T-cell (primary cell): Measurements from ENCODE around the gene PTGER1. TPM values are rescaled to one million over a fixed set of nuclear protein-coding genes. Genes with fewer than 3 reads are reported as not detected.

Source experiments
- ATAC-seq, 4 experiments: fragments of 200-7000 bp in 3 of 4; fragments of 150-1000 bp in 1 of 4; cut with Tn5 transposase; replicated peaks in 1 of 4; 1 replicate in 3 of 4; 2 replicates in 1 of 4; pipeline ENCODE4 v1.10.0; 2021; ENCODE audit warnings: moderate library complexity in 3 of 4, mild to moderate bottlenecking in 2 of 4, moderate number of reproducible peaks in 1 of 4
- CTCF ChIA-PET, 2 donors: fragments of 300-600 bp; sonication (Branson Sonifier 250); formaldehyde crosslinking; loops; one replicate each; lab custom pipeline; 2022; ENCODE audit warnings: antibody characterized with exemption in 2 of 2; lab: Charles Lee
- POLR2A ChIA-PET, 2 donors: fragments of 300-600 bp; sonication (Branson Sonifier 250); formaldehyde crosslinking; loops; one replicate each; lab custom pipeline; 2022; ENCODE audit warnings: antibody characterized with exemption in 2 of 2; lab: Charles Lee
- DNase-seq, 35 experiments: peaks; one replicate each; pipeline versions ENCODE4 v3.0.0 to v3.0.0-alpha.2; 2013 to 2023
- H3K27ac ChIP-seq: one replicate; pipeline ENCODE4 v1.5.1; 2013; ENCODE audit warnings: low read length
- H3K27me3 ChIP-seq, 2 experiments: replicated peaks in 1 of 2; 1 replicate in 1 of 2; 2 replicates in 1 of 2; pipeline versions ENCODE4 v1.6.1 to v1.7.0; 2013; ENCODE audit warnings: low read length in 1 of 2, mixed read lengths in 1 of 2; ENCODE audit not compliant: control insufficient read depth in 2 of 2, insufficient read depth in 2 of 2; ENCODE audit errors: extremely low read depth in 1 of 2
- H3K36me3 ChIP-seq, 2 donors: 1 replicate in 1 of 2; 2 replicates in 1 of 2; pipeline versions ENCODE4 v1.6.1 to v1.7.0; 2013; ENCODE audit warnings: low read length in 1 of 2; ENCODE audit not compliant: control insufficient read depth in 2 of 2, insufficient read depth in 1 of 2; ENCODE audit errors: extremely low read depth in 1 of 2
- H3K4me1 ChIP-seq, 2 experiments: 1 replicate in 1 of 2; 2 replicates in 1 of 2; pipeline versions ENCODE4 v1.6.1 to v1.7.0; 2013; ENCODE audit warnings: low read length in 2 of 2, mixed read lengths in 1 of 2; ENCODE audit not compliant: insufficient read depth in 2 of 2, control insufficient read depth in 1 of 2; ENCODE audit errors: extremely low read depth in 1 of 2
- H3K4me3 ChIP-seq, 2 donors: 1 replicate in 1 of 2; 2 replicates in 1 of 2; pipeline versions ENCODE4 v1.5.1 to v1.7.0; 2013; ENCODE audit warnings: mild to moderate bottlenecking in 2 of 2, low read length in 1 of 2, moderate library complexity in 1 of 2; ENCODE audit not compliant: control insufficient read depth in 1 of 2; ENCODE audit errors: extremely low read depth in 1 of 2
- H3K9me3 ChIP-seq: 2 replicates; pipeline ENCODE4 v1.7.0; 2013
- H3K27ac Mint-ChIP-seq, 2 donors: one replicate each; pipeline ENCODE4 v1.8.0; 2020 to 2021; ENCODE audit warnings: mild to moderate bottlenecking in 2 of 2, mixed read lengths in 2 of 2
- H3K27me3 Mint-ChIP-seq, 2 donors: one replicate each; pipeline ENCODE4 v1.8.0; 2021 to 2022; ENCODE audit warnings: mixed read lengths in 2 of 2
- H3K36me3 Mint-ChIP-seq: one replicate; pipeline ENCODE4 v1.8.0; 2021; ENCODE audit warnings: mixed read lengths
- H3K4me1 Mint-ChIP-seq, 3 donors: one replicate each; pipeline ENCODE4 v1.8.0; 2020 to 2022; ENCODE audit warnings: mixed read lengths in 3 of 3, mild to moderate bottlenecking in 1 of 3
- H3K4me3 Mint-ChIP-seq, 3 donors: one replicate each; pipeline ENCODE4 v1.8.0; 2020 to 2022; ENCODE audit warnings: mild to moderate bottlenecking in 3 of 3, mixed read lengths in 3 of 3, moderate library complexity in 3 of 3
- H3K9me3 Mint-ChIP-seq, 3 donors: one replicate each; pipeline ENCODE4 v1.8.0; 2020 to 2022; ENCODE audit warnings: mixed read lengths in 3 of 3
- whole genome bisulfite sequencing: methylation state at CpG from one replicate; pipeline ENCODE4 v1.1.5; 2013; ENCODE audit warnings: missing lambda C conversion rate; ENCODE audit not compliant: insufficient coverage; 5-methylcytosine and 5-hydroxymethylcytosine counted together
- total RNA-seq, 35 experiments: library from RNA in 6 of 35; stranded (reverse) in 6 of 35; fragments of 120-200 nt in 1 of 35; gene quantifications; one replicate each; pipeline versions ENCODE4 v1.2.1 to v1.2.4 and lab custom pipeline; 2013 to 2026

Gene PTGER1
- total RNA-seq, 5 donors from 2014 or later (not counting 1 experiment from before 2014, with no cell fraction given) = 0.23 to 0.25 TPM; not detected in 3

DNA sequence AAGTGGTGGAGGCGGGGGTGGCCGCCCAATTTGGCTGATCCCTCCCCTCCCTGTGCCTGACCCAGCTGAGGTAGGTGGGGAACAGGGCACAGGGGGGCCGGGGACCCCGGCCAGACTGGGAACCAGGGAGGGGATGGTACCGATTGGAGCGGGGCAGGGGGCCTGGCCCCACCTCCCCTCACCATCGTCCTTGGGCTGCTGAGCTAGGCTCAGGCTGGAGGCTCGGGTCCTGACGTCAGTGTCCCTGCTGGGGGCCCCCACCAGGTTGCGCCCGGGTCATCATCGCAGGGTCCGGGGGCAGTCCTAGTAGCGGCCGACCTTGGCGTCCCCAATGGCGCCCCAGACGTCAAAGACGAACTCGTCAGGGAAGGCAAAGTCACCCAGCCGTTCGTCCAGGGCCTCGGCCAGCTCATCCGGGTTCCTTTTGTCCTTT is 3.0 kb upstream of the PTGER1 start:
- Mint-ChIP-seq H3K9me3 (no peaks in the 10 kb centered on the region), H3K27ac (no peak overlapping the region), H3K27me3 (peaks cover 9 to 11% of the 10 kb centered on the region in 2 donors), H3K4me1 (peaks cover 23 to 29% (median 24%) of the 10 kb centered on the region in 3 donors), H3K36me3 (peaks cover 16% of the 10 kb centered on the region), H3K4me3 (no peak overlapping the region)
- WGBS = 97% methylated on average over 16 of the region's 24 CpGs
- ChIA-PET POLR2A (no interaction called here), CTCF (interaction anchor here (0.6 to 1.4 kb wide), 4 partner anchors 13 to 157 kb away, joined by 3 to 6 read pairs (median 4); no protein-coding TSS in a partner anchor)
- Histone ChIP-seq H3K4me3 (no peak overlapping the region), H3K4me1 (peaks cover 0 to 50% of the 10 kb centered on the region in 2 experiments), H3K9me3 (no peaks in the 10 kb centered on the region), H3K36me3 (peaks cover 3 to 23% of the 10 kb centered on the region in 2 donors), H3K27me3 (peaks cover 0 to 33% of the 10 kb centered on the region in 2 experiments), H3K27ac (no peak overlapping the region)
- ATAC-seq (no peak), DNase-seq (no peak)

DNA sequence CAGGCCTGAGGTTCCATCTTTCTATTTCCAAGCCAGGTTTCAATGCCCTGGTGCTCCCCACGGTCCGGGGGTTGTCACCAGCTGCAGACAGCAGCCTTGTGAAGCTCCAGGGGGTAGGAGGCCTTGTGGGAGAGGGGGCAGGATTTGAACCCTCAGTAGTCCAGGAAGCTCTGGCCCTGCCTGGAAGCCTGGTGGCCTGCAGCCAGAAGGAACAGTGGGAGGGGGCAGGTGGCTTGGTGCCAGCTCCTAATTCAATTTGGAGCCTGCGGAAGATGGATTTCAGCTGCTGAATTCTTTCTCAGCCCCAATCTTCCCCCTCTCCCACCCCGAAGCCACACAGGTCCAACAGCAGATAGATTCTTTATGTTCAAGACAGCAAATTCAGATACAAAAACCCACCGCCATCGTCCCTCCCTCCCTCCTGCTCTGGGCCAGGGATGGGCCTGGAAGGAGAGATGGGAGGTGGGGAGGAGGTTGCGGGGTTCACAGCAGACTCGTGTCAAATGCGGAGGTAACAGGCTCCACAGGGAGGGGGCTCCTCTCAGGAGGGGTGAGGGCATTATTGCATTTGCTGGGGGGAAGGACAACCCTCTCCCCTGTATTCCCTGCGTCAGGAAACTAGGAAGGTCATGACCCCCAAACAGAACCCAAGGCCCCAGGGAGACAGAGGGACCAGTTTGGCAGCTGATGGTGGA is 2.4 kb upstream of the PTGER1 start:
- H3K4me1 Mint-ChIP-seq = peaks cover 29 to 35% (median 29%) of the 10 kb centered on the region in 3 donors
- CTCF ChIA-PET = interaction anchor here (0.9 to 1.4 kb wide), 3 partner anchors 13 to 57 kb away, joined by 3 to 6 read pairs (median 4); no protein-coding TSS in a partner anchor
- H3K27me3 ChIP-seq = peaks cover 0 to 39% of the 10 kb centered on the region in 2 experiments
- no peak for DNase-seq
- H3K27ac ChIP-seq = no peak overlapping the region
- POLR2A ChIA-PET = no interaction called here
- H3K36me3 ChIP-seq = peaks cover under 1 to 23% of the 10 kb centered on the region in 2 donors
- no peak overlapping the region for H3K4me3 Mint-ChIP-seq
- H3K9me3 Mint-ChIP-seq = no peaks in the 10 kb centered on the region
- H3K4me3 ChIP-seq = no peak overlapping the region
- no peak overlapping the region for H3K27ac Mint-ChIP-seq
- peaks cover 16% of the 10 kb centered on the region for H3K36me3 Mint-ChIP-seq
- ATAC-seq = no peak
- H3K4me1 ChIP-seq = peaks cover under 1 to 56% of the 10 kb centered on the region in 2 experiments
- no peaks in the 10 kb centered on the region for H3K9me3 ChIP-seq
- H3K27me3 Mint-ChIP-seq = peaks cover 14 to 16% of the 10 kb centered on the region in 2 donors
- no CpG with 5 or more reads among the region's 10 CpGs for WGBS

DNA sequence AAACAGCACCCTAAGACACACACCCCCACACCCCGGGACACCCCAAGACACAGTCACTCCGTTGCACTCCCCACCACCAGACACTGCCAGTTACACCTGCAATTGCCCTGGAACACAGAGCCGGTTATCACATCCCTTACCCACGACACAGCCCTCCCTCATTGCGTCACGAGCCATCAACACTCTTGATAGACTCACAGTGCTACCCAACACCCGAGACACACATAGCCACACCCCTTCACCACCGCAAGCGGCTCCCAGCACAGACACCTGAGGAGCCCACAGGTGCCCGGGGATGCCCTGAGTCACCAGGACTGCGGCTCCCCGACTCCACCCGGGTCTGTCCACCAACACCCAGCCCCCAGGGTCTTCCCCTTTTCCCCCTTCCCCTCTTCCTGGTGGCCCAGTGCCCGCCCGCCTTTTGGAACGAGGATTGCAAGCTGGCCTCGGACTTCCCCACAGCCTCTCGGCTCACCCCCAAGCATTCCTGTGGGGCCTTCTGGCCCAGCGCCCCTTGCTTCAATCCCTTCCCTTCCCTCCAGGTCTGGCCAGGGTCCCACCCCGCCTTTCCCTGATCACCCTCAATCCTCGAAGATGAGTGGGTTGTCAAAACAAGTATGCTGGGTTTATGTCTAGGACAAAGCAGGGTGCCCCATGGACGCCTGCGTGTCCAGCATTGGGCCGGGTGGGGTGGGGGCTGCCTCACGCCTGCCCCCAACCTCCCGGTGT is 1.7 kb upstream of the PTGER1 start:
- Histone ChIP-seq H3K4me3 (no peak overlapping the region), H3K4me1 (peaks cover 3 to 63% of the 10 kb centered on the region in 2 experiments), H3K36me3 (peaks cover 0 to 17% of the 10 kb centered on the region in 2 donors), H3K9me3 (no peaks in the 10 kb centered on the region), H3K27me3 (peaks cover 0 to 44% of the 10 kb centered on the region in 2 experiments), H3K27ac (no peak overlapping the region)
- Mint-ChIP-seq H3K9me3 (no peaks in the 10 kb centered on the region), H3K4me1 (peaks cover 29 to 40% (median 29%) of the 10 kb centered on the region in 3 donors), H3K4me3 (peak overlapping the region in 1 of 3 donors; percentile 11), H3K27ac (no peak overlapping the region), H3K36me3 (peaks cover 10% of the 10 kb centered on the region), H3K27me3 (peaks cover 14 to 20% of the 10 kb centered on the region in 2 donors)
- ChIA-PET CTCF (no interaction called here), POLR2A (no interaction called here)
- ATAC-seq = peak in 1 of 4 experiments; percentile 48
- 81% methylated on average over 14 of the region's 26 CpGs for WGBS
- peak in 31 of 35 experiments; percentile 13 to 83 (median 59) for DNase-seq

DNA sequence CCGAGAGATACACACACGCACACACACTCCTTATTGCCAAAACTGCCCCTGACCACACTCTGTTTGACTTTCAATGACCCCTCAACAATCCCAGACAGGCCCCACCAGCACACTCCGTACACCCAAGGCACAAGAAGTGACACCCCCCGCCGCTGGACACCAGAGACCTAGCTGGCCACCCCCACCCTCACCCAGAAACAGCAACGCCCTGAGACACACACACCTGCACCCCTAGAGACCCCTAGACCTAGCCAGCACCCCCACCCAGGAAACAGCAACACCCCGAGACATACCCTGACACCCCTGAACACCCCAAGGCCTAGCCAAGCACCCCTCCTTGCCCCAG is 1.1 kb upstream of the PTGER1 start:
- ChIA-PET POLR2A (no interaction called here), CTCF (no interaction called here)
- Mint-ChIP-seq H3K27ac (no peak overlapping the region), H3K9me3 (no peaks in the 10 kb centered on the region), H3K4me3 (no peak overlapping the region), H3K4me1 (peaks cover 29 to 40% (median 29%) of the 10 kb centered on the region in 3 donors), H3K27me3 (peaks cover 14 to 20% of the 10 kb centered on the region in 2 donors), H3K36me3 (peaks cover 8% of the 10 kb centered on the region)
- WGBS = 72% methylated on average over 5 of the region's 7 CpGs
- ATAC-seq = no peak
- Histone ChIP-seq H3K9me3 (no peaks in the 10 kb centered on the region), H3K4me1 (peaks cover 3 to 66% of the 10 kb centered on the region in 2 experiments), H3K27ac (no peak overlapping the region), H3K27me3 (peaks cover 0 to 45% of the 10 kb centered on the region in 2 experiments), H3K4me3 (no peak overlapping the region), H3K36me3 (peaks cover 0 to 13% of the 10 kb centered on the region in 2 donors)
- peak in 1 of 35 experiments; percentile 6 for DNase-seq

DNA sequence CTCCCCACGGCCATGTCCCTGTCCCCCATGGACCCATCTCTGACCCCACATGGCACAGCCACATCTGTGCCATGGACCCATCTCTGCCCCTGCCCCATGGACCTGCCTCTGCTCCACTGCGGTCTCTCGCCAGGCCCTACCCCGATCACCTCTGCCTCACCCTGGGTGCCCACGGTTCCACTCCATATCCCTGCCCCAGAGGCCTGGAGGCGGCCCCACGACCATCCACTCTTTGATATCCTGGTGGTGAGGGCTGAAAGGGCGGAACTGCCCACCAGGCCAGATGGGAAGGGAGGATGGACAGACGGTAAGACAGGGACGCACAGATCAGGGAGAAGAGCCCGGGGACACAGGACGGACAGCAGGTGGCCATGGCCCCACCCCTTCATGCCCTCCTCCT is 327 bp downstream of the PTGER1 start:
- peaks cover 14 to 20% of the 10 kb centered on the region in 2 donors for H3K27me3 Mint-ChIP-seq
- peak overlapping the region; percentile 21 to 66 (median 35) for H3K4me3 Mint-ChIP-seq
- POLR2A ChIA-PET = interaction anchor here (0.6 kb wide), 2 partner anchors 63 to 92 kb away, joined by 4 read pairs; no protein-coding TSS in a partner anchor
- H3K27ac Mint-ChIP-seq = peak overlapping the region in 1 of 2 donors; percentile 66
- Histone ChIP-seq H3K27ac (no peak overlapping the region), H3K36me3 (peaks cover 5 to 19% of the 10 kb centered on the region in 2 donors), H3K27me3 (peaks cover 0 to 45% of the 10 kb centered on the region in 2 experiments), H3K4me3 (no peak overlapping the region), H3K4me1 (peaks cover 3 to 56% of the 10 kb centered on the region in 2 experiments), H3K9me3 (no peaks in the 10 kb centered on the region)
- peaks cover 28 to 39% (median 29%) of the 10 kb centered on the region in 3 donors for H3K4me1 Mint-ChIP-seq
- WGBS = 56% methylated on average over 1 of the region's 12 CpGs
- ATAC-seq (no peak), DNase-seq (no peak)
- peaks cover 8% of the 10 kb centered on the region for H3K36me3 Mint-ChIP-seq
- H3K9me3 Mint-ChIP-seq = no peaks in the 10 kb centered on the region
- CTCF ChIA-PET = interaction anchor here (0.5 to 0.7 kb wide), 2 partner anchors 9 to 288 kb away, joined by 3 to 6 read pairs; no protein-coding TSS in a partner anchor
